Omental fat pad (tissue), 4 donors: Measurements from ENCODE around the gene KIR3DL1. TPM values are rescaled to one million over a fixed set of nuclear protein-coding genes. Genes with fewer than 3 reads are reported as not detected.

Experiments used
- ATAC-seq: fragments of 150-250 bp; one replicate; pipeline ENCODE4 v1.9.1; 2016; ENCODE audit warnings: mild to moderate bottlenecking, moderate library complexity; ENCODE audit not compliant: low FRiP score
- DNase-seq: peaks from one replicate; pipeline ENCODE4 v3.0.0-alpha.2; 2019; ENCODE audit warnings: low spot score
- total RNA-seq, 4 donors: library from RNA; depleted of rRNA; stranded (reverse); fragments of >200 nt; gene quantifications; one replicate each; pipeline ENCODE4 v1.1.0, GENCODE V29; 2016
- TF ChIP-seq, protein P1 (sequence below), 3 donors: fragments of 450-650 bp; IDR thresholded peaks; one replicate each; pipeline ENCODE4 v1.5.1; 2016 to 2017; ENCODE audit warnings: antibody characterized with exemption in 3 of 3, mild to moderate bottlenecking in 3 of 3, moderate library complexity in 2 of 3

KIR3DL1 gene
- total RNA-seq, 4 donors from 2014 or later = 0.38 TPM; not detected in 3

DNA sequence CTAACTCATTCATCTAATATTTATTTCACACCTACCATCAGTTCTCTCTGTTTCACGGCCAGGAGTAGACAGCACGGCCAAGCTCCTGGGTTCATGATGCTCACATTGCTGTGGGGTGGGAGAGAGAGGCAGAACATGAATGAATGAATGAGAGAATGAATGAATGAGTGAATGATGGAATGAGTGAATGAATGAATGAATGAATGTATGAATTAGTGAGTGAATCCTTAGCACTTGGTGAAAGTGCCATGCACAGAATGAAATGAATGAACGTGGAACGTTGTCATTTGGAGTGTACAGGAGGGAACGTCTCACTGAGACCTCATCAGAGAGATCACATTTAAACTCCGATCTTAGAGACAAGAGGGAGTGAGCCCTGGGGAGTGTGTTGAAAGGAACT lies 24.8 kb upstream of the KIR3DL1 start:
- ATAC-seq (no peak), DNase-seq (no peak)
- TF ChIP-seq, protein P1, sequence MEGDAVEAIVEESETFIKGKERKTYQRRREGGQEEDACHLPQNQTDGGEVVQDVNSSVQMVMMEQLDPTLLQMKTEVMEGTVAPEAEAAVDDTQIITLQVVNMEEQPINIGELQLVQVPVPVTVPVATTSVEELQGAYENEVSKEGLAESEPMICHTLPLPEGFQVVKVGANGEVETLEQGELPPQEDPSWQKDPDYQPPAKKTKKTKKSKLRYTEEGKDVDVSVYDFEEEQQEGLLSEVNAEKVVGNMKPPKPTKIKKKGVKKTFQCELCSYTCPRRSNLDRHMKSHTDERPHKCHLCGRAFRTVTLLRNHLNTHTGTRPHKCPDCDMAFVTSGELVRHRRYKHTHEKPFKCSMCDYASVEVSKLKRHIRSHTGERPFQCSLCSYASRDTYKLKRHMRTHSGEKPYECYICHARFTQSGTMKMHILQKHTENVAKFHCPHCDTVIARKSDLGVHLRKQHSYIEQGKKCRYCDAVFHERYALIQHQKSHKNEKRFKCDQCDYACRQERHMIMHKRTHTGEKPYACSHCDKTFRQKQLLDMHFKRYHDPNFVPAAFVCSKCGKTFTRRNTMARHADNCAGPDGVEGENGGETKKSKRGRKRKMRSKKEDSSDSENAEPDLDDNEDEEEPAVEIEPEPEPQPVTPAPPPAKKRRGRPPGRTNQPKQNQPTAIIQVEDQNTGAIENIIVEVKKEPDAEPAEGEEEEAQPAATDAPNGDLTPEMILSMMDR (IDR thresholded peaks at IDR 0.05) = no peak

DNA sequence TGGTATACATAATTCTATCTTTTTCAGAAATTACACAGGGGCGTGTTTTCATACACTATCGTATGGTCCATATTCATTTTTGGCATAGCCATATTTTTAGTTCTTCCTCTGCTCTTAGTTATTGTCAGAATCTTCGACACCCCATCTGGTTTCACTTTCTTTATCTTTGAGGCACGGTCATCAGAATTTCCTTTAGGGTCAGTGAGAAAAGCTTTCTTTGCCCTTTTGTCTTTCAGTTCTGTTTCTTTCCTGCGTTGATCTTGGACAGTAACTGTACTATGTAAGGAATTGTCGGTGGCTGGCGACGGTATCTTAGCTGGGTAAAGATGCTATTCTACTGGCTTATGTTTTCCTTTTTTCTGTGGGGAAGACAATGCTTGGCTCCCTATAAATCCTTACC lies 23.5 kb upstream of the KIR3DL1 start:
- DNase-seq (no peak), ATAC-seq (no peak)
- TF ChIP-seq, protein P1 (IDR thresholded peaks at IDR 0.05) = no peak

DNA sequence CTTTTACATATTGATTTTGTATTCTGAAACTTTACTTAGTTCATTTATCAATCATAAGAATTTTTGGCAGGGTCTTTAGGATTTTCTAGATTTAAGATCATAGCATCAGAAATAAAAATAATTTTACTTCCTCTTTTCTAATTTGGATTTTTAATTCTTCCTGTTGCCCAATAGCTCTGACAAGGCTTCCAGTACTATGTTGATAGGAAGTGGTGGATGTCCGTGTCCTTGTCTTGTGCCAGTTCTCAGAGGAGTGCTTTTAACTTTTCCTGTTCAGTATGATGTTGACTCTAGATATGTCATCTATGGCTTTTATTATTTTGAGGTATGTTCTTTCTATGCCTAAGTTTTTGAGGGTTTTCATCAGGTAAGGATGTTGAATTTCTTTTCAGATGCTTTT lies 20.5 kb upstream of the KIR3DL1 start:
- DNase-seq (no peak), ATAC-seq (no peak)
- TF ChIP-seq, protein P1 (IDR thresholded peaks at IDR 0.05) = no peak

DNA sequence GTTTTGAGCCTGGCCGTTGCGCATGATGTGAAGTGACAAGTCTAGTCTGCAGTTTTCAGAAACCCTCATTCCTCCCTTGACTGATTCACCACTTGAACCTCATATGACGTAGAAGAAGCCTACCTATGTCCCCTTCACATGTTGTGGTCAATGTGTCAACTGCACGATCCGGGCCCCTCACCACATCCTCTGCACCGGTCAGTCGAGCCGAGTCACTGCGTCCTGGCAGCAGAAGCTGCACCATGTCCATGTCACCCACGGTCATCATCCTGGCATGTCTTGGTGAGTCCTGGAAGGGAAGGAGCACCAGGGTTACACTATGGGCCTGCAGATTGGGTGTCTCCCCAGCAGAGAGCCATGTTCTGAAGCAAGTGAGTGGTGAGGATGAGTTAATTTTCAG lies 12.9 kb upstream of the KIR3DL1 start, which contains the start of gene KIR2DL4:
Gene KIR2DL4, plus strand, starts transcription at position 201 of the 400 bp plus-strand sequence. Its CDS starts 42 bp downstream, at position 243.
- ATAC-seq (no peak), DNase-seq (no peak)
- TF ChIP-seq, protein P1 (IDR thresholded peaks at IDR 0.05) = no peak

DNA sequence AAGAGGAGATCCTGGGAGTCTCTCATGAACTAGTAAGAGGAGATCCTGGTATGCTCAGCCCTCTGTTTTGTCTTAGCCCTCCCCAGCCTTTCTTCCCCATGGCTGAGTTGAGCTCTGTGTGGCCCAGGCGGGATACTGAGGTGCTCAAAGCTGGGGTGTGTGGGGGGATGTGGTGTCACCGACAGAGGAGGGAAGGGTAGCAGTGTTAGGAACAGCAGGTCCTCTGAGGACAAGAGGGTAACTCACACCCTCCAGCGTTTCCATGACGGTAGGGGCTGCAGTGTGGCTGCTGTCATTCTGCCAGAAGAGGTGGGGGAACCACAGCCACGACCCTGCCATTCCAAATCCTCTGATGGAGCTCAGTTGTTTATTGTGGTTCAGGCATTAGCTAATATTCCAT lies 12.2 kb upstream of the KIR3DL1 start:
- ATAC-seq (no peak), DNase-seq (no peak)
- TF ChIP-seq, protein P1 (IDR thresholded peaks at IDR 0.05) = no peak

DNA sequence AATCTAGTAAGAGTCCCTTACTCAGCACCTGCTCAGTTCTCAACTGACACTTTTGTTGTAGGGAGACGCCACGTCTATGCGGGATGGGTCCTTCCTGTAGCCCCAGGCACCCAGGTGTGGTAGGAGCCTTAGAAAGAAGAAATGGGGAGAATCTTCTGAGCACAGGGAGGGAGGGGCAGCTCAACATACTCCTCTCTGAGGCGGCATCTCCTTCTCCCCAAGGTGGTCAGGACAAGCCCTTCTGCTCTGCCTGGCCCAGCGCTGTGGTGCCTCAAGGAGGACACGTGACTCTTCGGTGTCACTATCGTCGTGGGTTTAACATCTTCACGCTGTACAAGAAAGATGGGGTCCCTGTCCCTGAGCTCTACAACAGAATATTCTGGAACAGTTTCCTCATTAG lies 11.7 kb upstream of the KIR3DL1 start:
- TF ChIP-seq, protein P1 (IDR thresholded peaks at IDR 0.05) = no peak
- no peak for DNase-seq
- ATAC-seq = no peak

DNA sequence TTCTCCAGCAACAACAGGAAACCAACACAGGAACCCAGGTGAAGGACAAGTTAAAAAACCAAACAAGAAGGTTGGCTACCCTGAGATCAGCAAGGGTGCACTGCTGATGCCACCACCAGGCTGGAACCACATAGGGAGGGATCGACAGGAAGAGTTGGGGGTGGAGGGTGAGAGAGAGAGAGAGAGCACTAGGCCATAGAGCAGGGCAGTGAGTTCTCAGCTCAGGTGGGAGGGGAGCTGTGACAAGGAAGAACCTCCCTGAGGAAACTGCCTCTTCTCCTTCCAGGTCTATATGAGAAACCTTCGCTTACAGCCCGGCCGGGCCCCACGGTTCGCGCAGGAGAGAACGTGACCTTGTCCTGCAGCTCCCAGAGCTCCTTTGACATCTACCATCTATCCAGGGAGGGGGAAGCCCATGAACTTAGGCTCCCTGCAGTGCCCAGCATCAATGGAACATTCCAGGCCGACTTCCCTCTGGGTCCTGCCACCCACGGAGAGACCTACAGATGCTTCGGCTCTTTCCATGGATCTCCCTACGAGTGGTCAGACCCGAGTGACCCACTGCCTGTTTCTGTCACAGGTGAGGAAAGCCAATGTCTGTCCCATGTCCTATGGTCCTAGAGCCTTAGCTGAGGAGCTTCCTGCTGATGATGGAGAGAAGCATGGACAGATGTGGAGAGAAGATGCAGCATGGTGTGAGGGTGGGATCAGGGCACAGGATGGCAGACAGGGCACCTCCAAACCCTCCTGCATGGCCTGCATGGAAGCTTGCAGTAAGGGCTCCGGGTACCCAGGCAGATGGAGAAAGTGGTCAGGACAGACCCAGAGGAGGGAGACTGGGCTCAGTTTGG lies 10.4 kb upstream of the KIR3DL1 start:
- no peak for ATAC-seq
- DNase-seq = no peak

More for the DNA sequence above, 10.4 kb upstream of the KIR3DL1 start:
- TF ChIP-seq, protein P1 (IDR thresholded peaks at IDR 0.05) = no peak
